Measurements from ENCODE around the gene TULP1. TPM values are rescaled to one million over a fixed set of nuclear protein-coding genes. Genes with fewer than 3 reads are reported as not detected.

The TULP1 gene
- total and polyA plus RNA-seq, 2 of the 13 experiments (the other 11 are each of a cell fraction or from before 2014, with no cell fraction given) = not detected

DNA sequence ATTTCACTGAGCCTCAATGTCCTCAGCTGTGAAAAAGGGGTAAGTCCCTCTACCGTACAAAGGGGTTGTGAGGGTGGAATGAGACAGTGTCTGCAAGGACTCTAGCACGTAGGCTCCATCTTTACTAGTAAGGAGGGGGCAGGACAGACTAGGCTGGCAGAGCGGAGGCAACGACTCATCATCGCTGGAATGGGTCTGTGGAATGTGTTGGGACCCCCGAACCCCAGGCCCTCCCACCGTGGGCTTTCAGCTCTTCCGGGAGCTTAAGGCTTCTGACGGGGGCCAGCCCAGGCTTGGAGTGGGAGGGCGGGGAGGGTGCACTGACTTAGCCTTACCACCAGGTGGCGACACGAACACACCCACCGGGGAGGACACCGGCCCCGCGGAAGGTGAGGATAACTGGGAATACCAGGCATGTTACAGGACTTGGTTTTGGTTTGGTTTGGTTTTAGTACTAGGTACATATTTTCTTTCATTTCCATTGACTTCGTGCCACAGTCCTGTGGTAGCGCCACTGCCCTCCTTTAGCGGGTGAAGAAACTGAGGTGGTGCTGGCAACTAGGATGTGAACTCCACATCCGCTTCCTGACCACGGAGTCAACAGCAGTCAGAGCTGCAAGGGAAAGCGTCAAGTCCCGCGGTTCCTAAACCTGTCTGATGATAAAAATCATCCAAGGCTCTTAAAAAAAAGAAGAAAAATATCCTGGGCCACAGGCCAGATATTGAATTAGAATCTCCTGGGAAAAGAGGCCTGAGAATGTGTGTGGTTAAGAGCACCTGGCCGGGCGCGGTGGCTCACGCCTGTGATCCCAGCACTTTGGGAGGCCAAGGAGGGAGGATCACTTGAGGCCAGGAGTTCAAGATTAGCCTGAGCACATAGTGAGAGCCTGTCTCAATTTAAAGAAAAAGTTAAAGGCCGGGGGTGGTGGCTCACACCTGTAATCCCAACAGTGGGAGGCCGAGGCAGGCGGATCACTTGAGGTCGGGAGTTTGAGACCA is 10.3 kb upstream of the TULP1 start (continued):
- TF ChIP-seq, protein P1, sequence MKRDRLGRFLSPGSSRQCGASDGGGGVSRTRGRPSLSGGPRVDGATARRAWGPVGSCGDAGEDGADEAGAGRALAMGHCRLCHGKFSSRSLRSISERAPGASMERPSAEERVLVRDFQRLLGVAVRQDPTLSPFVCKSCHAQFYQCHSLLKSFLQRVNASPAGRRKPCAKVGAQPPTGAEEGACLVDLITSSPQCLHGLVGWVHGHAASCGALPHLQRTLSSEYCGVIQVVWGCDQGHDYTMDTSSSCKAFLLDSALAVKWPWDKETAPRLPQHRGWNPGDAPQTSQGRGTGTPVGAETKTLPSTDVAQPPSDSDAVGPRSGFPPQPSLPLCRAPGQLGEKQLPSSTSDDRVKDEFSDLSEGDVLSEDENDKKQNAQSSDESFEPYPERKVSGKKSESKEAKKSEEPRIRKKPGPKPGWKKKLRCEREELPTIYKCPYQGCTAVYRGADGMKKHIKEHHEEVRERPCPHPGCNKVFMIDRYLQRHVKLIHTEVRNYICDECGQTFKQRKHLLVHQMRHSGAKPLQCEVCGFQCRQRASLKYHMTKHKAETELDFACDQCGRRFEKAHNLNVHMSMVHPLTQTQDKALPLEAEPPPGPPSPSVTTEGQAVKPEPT (CRISPR knock-in tag; IDR thresholded peaks at IDR 0.05; ENCODE audit: low read depth) = no peak
- TF ChIP-seq PCBP1 (IDR thresholded peaks at IDR 0.05; ENCODE audit: borderline replicate concordance, low read depth, low read length) (no peak), ZNF816 (CRISPR knock-in tag; IDR thresholded peaks at IDR 0.05; ENCODE audit: borderline replicate concordance) (no peak), KLF15 (CRISPR knock-in tag; IDR thresholded peaks at IDR 0.05; ENCODE audit: borderline replicate concordance) (no peak), EP300 (IDR thresholded peaks at IDR 0.05; ENCODE audit: low read depth in 2 of 2, low read length in 2 of 2) (no peak), EP300 (CRISPR knock-in tag; IDR thresholded peaks at IDR 0.05; ENCODE audit: borderline replicate concordance) (no peak), PAX8 (CRISPR knock-in tag; IDR thresholded peaks at IDR 0.05; ENCODE audit: borderline replicate concordance) (no peak), ZNF124 (CRISPR knock-in tag; IDR thresholded peaks at IDR 0.05) (no peak), ZNF577 (CRISPR knock-in tag; IDR thresholded peaks at IDR 0.05; ENCODE audit: borderline replicate concordance, low read depth) (no peak), ZNF343 (CRISPR knock-in tag; IDR thresholded peaks at IDR 0.05) (no peak), ZNF777 (CRISPR knock-in tag; IDR thresholded peaks at IDR 0.05) (no peak), ZNF251 (CRISPR knock-in tag; IDR thresholded peaks at IDR 0.05) (no peak), CHCHD3 (CRISPR knock-in tag; IDR thresholded peaks at IDR 0.05) (no peak), XBP1 (CRISPR knock-in tag; IDR thresholded peaks at IDR 0.05) (no peak), NAIF1 (CRISPR knock-in tag; IDR thresholded peaks at IDR 0.05; ENCODE audit: borderline replicate concordance) (no peak)
- TF ChIP-seq, protein P2, sequence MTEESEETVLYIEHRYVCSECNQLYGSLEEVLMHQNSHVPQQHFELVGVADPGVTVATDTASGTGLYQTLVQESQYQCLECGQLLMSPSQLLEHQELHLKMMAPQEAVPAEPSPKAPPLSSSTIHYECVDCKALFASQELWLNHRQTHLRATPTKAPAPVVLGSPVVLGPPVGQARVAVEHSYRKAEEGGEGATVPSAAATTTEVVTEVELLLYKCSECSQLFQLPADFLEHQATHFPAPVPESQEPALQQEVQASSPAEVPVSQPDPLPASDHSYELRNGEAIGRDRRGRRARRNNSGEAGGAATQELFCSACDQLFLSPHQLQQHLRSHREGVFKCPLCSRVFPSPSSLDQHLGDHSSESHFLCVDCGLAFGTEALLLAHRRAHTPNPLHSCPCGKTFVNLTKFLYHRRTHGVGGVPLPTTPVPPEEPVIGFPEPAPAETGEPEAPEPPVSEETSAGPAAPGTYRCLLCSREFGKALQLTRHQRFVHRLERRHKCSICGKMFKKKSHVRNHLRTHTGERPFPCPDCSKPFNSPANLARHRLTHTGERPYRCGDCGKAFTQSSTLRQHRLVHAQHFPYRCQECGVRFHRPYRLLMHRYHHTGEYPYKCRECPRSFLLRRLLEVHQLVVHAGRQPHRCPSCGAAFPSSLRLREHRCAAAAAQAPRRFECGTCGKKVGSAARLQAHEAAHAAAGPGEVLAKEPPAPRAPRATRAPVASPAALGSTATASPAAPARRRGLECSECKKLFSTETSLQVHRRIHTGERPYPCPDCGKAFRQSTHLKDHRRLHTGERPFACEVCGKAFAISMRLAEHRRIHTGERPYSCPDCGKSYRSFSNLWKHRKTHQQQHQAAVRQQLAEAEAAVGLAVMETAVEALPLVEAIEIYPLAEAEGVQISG (CRISPR knock-in tag; IDR thresholded peaks at IDR 0.05) = peak; percentile 33; the same call in 1 of the 2 replicates
- TF ChIP-seq, protein P3, sequence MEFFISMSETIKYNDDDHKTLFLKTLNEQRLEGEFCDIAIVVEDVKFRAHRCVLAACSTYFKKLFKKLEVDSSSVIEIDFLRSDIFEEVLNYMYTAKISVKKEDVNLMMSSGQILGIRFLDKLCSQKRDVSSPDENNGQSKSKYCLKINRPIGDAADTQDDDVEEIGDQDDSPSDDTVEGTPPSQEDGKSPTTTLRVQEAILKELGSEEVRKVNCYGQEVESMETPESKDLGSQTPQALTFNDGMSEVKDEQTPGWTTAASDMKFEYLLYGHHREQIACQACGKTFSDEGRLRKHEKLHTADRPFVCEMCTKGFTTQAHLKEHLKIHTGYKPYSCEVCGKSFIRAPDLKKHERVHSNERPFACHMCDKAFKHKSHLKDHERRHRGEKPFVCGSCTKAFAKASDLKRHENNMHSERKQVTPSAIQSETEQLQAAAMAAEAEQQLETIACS (CRISPR knock-in tag; IDR thresholded peaks at IDR 0.05) = 0 out of 2 replicates have a peak, but pooled peaks have one; percentile 16
- TF ChIP-seq, protein P4, sequence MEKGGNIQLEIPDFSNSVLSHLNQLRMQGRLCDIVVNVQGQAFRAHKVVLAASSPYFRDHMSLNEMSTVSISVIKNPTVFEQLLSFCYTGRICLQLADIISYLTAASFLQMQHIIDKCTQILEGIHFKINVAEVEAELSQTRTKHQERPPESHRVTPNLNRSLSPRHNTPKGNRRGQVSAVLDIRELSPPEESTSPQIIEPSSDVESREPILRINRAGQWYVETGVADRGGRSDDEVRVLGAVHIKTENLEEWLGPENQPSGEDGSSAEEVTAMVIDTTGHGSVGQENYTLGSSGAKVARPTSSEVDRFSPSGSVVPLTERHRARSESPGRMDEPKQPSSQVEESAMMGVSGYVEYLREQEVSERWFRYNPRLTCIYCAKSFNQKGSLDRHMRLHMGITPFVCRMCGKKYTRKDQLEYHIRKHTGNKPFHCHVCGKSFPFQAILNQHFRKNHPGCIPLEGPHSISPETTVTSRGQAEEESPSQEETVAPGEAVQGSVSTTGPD (CRISPR knock-in tag; IDR thresholded peaks at IDR 0.05) = no peak
- TF ChIP-seq, protein P5, sequence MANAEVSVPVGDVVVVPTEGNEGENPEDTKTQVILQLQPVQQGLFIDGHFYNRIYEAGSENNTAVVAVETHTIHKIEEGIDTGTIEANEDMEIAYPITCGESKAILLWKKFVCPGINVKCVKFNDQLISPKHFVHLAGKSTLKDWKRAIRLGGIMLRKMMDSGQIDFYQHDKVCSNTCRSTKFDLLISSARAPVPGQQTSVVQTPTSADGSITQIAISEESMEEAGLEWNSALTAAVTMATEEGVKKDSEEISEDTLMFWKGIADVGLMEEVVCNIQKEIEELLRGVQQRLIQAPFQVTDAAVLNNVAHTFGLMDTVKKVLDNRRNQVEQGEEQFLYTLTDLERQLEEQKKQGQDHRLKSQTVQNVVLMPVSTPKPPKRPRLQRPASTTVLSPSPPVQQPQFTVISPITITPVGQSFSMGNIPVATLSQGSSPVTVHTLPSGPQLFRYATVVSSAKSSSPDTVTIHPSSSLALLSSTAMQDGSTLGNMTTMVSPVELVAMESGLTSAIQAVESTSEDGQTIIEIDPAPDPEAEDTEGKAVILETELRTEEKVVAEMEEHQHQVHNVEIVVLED (CRISPR knock-in tag; IDR thresholded peaks at IDR 0.05; ENCODE audit: borderline replicate concordance) = no peak
